Endothelial cell (in vitro differentiated cells): Measurements from ENCODE around the gene PTPN4. TPM values are rescaled to one million over a fixed set of nuclear protein-coding genes. Genes with fewer than 3 reads are reported as not detected.

Source experiments
- DNase-seq: peaks from one replicate; pipeline ENCODE4 v3.0.0; 2021; ENCODE audit warnings: low spot score
- H3K27ac Mint-ChIP-seq: one replicate; pipeline ENCODE4 v1.8.0; 2021; ENCODE audit warnings: mixed read lengths, inconsistent platforms; ENCODE audit not compliant: unreplicated experiment
- H3K27me3 Mint-ChIP-seq: one replicate; pipeline ENCODE4 v1.8.0; 2021; ENCODE audit warnings: mild to moderate bottlenecking, moderate library complexity, mixed read lengths, inconsistent platforms; ENCODE audit not compliant: unreplicated experiment
- H3K36me3 Mint-ChIP-seq: one replicate; pipeline ENCODE4 v1.8.0; 2021; ENCODE audit warnings: mild to moderate bottlenecking, low read depth, mixed read lengths, inconsistent platforms; ENCODE audit not compliant: unreplicated experiment
- H3K4me1 Mint-ChIP-seq: one replicate; pipeline ENCODE4 v1.8.0; 2021; ENCODE audit warnings: mild to moderate bottlenecking, mixed read lengths, inconsistent platforms; ENCODE audit not compliant: unreplicated experiment
- H3K4me3 Mint-ChIP-seq: one replicate; pipeline ENCODE4 v1.8.0; 2021; ENCODE audit warnings: mild to moderate bottlenecking, mixed read lengths, inconsistent platforms; ENCODE audit not compliant: unreplicated experiment
- H3K9me3 Mint-ChIP-seq: one replicate; pipeline ENCODE4 v1.8.0; 2021; ENCODE audit warnings: mixed read lengths, inconsistent platforms; ENCODE audit not compliant: unreplicated experiment
- CTCF ChIP-seq: fragments of 200-600 bp; sonication (generic); IDR thresholded peaks from one replicate; pipeline ENCODE4 v1.5.0; 2021; ENCODE audit warnings: antibody characterized with exemption; ENCODE audit not compliant: unreplicated experiment
- long read RNA-seq: library from polyadenylated mRNA; unstranded; transcript quantifications from one replicate; pipeline ENCODE4 v2.0.0, GENCODE V29; 2020; ENCODE audit not compliant: unreplicated experiment
- total RNA-seq: library from RNA; stranded (reverse); fragmentation: NEBNext Ultra II Directional; extraction: Animal tissue kit (Norgen Biotek cat#: 25700); gene quantifications from one replicate; pipeline ENCODE4 v1.2.1, GENCODE V29; 2021; ENCODE audit not compliant: unreplicated experiment

PTPN4 gene
- total RNA-seq: 51.0 TPM
- long read RNA-seq, full-length matches to known transcripts: 4 of 9 reads
- long read RNA-seq, partial matches to known transcripts: 3 of 9 reads
- long read RNA-seq, other reads (novel, unspliced or antisense): 2 of 9 reads

- no peaks in the 10 kb centered on the region for H3K9me3 Mint-ChIP-seq
- peak within 1 kb of the TSS; percentile 90 for H3K27ac Mint-ChIP-seq
- no peaks in the 10 kb centered on the region for H3K36me3 Mint-ChIP-seq
- H3K27me3 Mint-ChIP-seq: peaks cover 2% of the 10 kb centered on the region
- peak; percentile 94 for DNase-seq
- TF ChIP-seq CTCF: no peak
- H3K4me1 Mint-ChIP-seq: peaks cover 18% of the 10 kb centered on the region
- peak within 1 kb of the TSS; percentile 96 for H3K4me3 Mint-ChIP-seq
These were observed at the start of gene PTPN4 for GRCh38 chr2:119759451-119760236. PTPN4 (plus strand) TSS chr2:119759922; CDS start chr2:119809854, 49,932 bp downstream.

- H3K36me3 Mint-ChIP-seq: peaks cover 12% of the 10 kb centered on the region
- no peak overlapping the region for H3K27ac Mint-ChIP-seq
These were observed 49.4 kb upstream of the PTPN4 start for GRCh38 chr2:119710281-119710680.

GRCh38 chr2:119711352-119711751 is 48.4 kb upstream of the PTPN4 start:
- Mint-ChIP-seq H3K4me1 (no peaks in the 10 kb centered on the region), H3K4me3 (no peak overlapping the region), H3K36me3 (peaks cover 12% of the 10 kb centered on the region), H3K27me3 (no peaks in the 10 kb centered on the region), H3K9me3 (no peaks in the 10 kb centered on the region), H3K27ac (no peak overlapping the region)
- no peak for DNase-seq
- no peak for TF ChIP-seq CTCF

More at GRCh38 chr2:119710281-119710680, 49.4 kb upstream of the PTPN4 start:
- no peaks in the 10 kb centered on the region for H3K9me3 Mint-ChIP-seq
- no peak for TF ChIP-seq CTCF
- no peak overlapping the region for H3K4me3 Mint-ChIP-seq
- H3K27me3 Mint-ChIP-seq: no peaks in the 10 kb centered on the region
- no peak for DNase-seq
- no peaks in the 10 kb centered on the region for H3K4me1 Mint-ChIP-seq

- no peak for TF ChIP-seq CTCF
- H3K9me3 Mint-ChIP-seq: no peaks in the 10 kb centered on the region
- H3K4me3 Mint-ChIP-seq: no peak overlapping the region
- no peaks in the 10 kb centered on the region for H3K27me3 Mint-ChIP-seq
- H3K36me3 Mint-ChIP-seq: peaks cover 12% of the 10 kb centered on the region
- DNase-seq: no peak
- H3K27ac Mint-ChIP-seq: no peak overlapping the region
- no peaks in the 10 kb centered on the region for H3K4me1 Mint-ChIP-seq
These were observed 47.2 kb upstream of the PTPN4 start for GRCh38 chr2:119712571-119712970.
